ENCODE results near the gene GFI1. TPM values are rescaled to one million over a fixed set of nuclear protein-coding genes. Genes with fewer than 3 reads are reported as not detected.

GFI1 gene
- total and polyA plus RNA-seq, 2 donors (not counting 3 experiments of a cell fraction or from before 2014, with no cell fraction given) = 0.11 to 0.22 TPM

- dilution Hi-C loops (cut with MboI; ENCODE audit: extremely low pct_ligation_motif_present, low sequenced_read_pairs) = no loop called here
- CTCF ChIA-PET = interaction anchor here (0.8 kb wide), 1 partner anchor 12 kb away, joined by 3 read pairs; no protein-coding TSS in a partner anchor
- no peak for FAIRE-seq
These were observed 56.7 kb downstream of the GFI1 start for GRCh38 chr1:92430030-92430429.

More at GRCh38 chr1:92430030-92430429, 56.7 kb downstream of the GFI1 start:
- Histone ChIP-seq H3K9me3 (replicated peaks; ENCODE audit: control insufficient read depth, insufficient read depth, low read length) (no peaks in the 10 kb centered on the region), H4K20me1 (replicated peaks; ENCODE audit: control insufficient read depth, extremely low read depth, insufficient read depth, low read length) (no peaks in the 10 kb centered on the region), H3K4me3 (replicated peaks in 1 of 3; ENCODE audit: insufficient read depth in 1 of 3, low read depth in 1 of 3, low read length in 3 of 3) (no peak overlapping the region), H2AFZ (ENCODE audit: low read depth, low read length) (no peak overlapping the region), H3K4me2 (ENCODE audit: insufficient read depth, low read length) (no peak overlapping the region), H3K79me2 (ENCODE audit: control insufficient read depth, insufficient read depth, low read length) (no peaks in the 10 kb centered on the region), H3K9me1 (replicated peaks; ENCODE audit: control insufficient read depth, extremely low read depth, insufficient read depth, low read length) (no peaks in the 10 kb centered on the region), H3K27ac (ENCODE audit: insufficient read depth, low read depth, low read length) (no peak overlapping the region), H3K9ac (replicated peaks; ENCODE audit: extremely low read depth, insufficient read depth, low read length) (no peak overlapping the region), H3K27me3 (ENCODE audit: control insufficient read depth in 2 of 2, insufficient read depth in 2 of 2, low read length in 2 of 2) (no peaks in the 10 kb centered on the region), H3K4me1 (ENCODE audit: control insufficient read depth, extremely low read depth, insufficient read depth, low read length) (no peaks in the 10 kb centered on the region), H3K36me3 (ENCODE audit: control insufficient read depth in 2 of 2, extremely low read depth in 1 of 2, insufficient read depth in 2 of 2, low read length in 2 of 2) (no peaks in the 10 kb centered on the region)
- BruUV-seq (replicated peaks) = no TSS peak
- no peak for DNase-seq (ENCODE audit: low read depth, low spot score)
- POLR2A ChIA-PET = no interaction called here
- no peak for TF ChIP-seq JUN (IDR thresholded peaks at IDR 0.05; ENCODE audit: borderline replicate concordance, insufficient read depth, insufficient read length, low read depth)
- TF ChIP-seq EZH2 (IDR thresholded peaks at IDR 0.05; ENCODE audit: borderline replicate concordance, low read depth, low read length, severe bottlenecking) = no peak
- no peak for TF ChIP-seq POLR2A (IDR thresholded peaks at IDR 0.05; ENCODE audit: low read depth, low read length)
- TF ChIP-seq FOS (IDR thresholded peaks at IDR 0.05; ENCODE audit: borderline replicate concordance, insufficient read depth, low read length) = no peak
- no peak for TF ChIP-seq MYC (IDR thresholded peaks at IDR 0.05; ENCODE audit: low read depth, low read length)
- TF ChIP-seq GATA2 (IDR thresholded peaks at IDR 0.05; ENCODE audit: insufficient read depth, insufficient read length, low read depth, low read length) = no peak
- TF ChIP-seq CTCF (IDR thresholded peaks at IDR 0.05; ENCODE audit: extremely low read depth in 1 of 2, insufficient read depth in 1 of 2, low read depth in 1 of 2, low read length in 2 of 2) = no peak
- TF ChIP-seq MAX (IDR thresholded peaks at IDR 0.05; ENCODE audit: insufficient read depth, insufficient read length) = no peak
- TF ChIP-seq POLR2AphosphoS5 (IDR thresholded peaks at IDR 0.05; ENCODE audit: insufficient read depth, low read depth, low read length) = no peak
- intact Hi-C loops (cut with micrococcal nuclease) = no loop called here
